GM23338 (cell line): ENCODE data around the gene ADIPOR2. TPM values are rescaled to one million over a fixed set of nuclear protein-coding genes. Genes with fewer than 3 reads are reported as not detected.

Source experiments
- CREB1 ChIP-seq: fragments of 250-450 bp; sonication (Bioruptor Pico); IDR thresholded peaks from 2 replicates; pipeline ENCODE4 v1.5.0; 2020; ENCODE audit warnings: low read depth, mild to moderate bottlenecking, moderate library complexity
- CTCF ChIP-seq, 2 experiments: fragments of 200-600 bp in 1 of 2; sonication (generic) in 1 of 2; conservative IDR thresholded peaks; 2 replicates each; pipeline versions ENCODE4 v1.5.1 to v1.6.1; 2016 to 2017; ENCODE audit warnings: antibody characterized with exemption in 2 of 2, low read depth in 2 of 2, mild to moderate bottlenecking in 2 of 2, moderate library complexity in 1 of 2
- EZH2 ChIP-seq: fragments of 200-600 bp; sonication (generic); IDR thresholded peaks from one replicate; pipeline ENCODE4 v1.8.0; 2017; ENCODE audit warnings: antibody characterized with exemption, mild to moderate bottlenecking, low read depth; ENCODE audit not compliant: unreplicated experiment
- EZH2phosphoT487 ChIP-seq: fragments of 200-600 bp; sonication (generic); IDR thresholded peaks from one replicate; pipeline ENCODE4 v1.8.1; 2018; ENCODE audit warnings: antibody characterized with exemption; ENCODE audit not compliant: unreplicated experiment
- POLR2AphosphoS5 ChIP-seq: IDR thresholded peaks from 2 replicates; pipeline ENCODE4 v1.6.1; 2016; ENCODE audit warnings: antibody characterized with exemption, low read depth
- polyA plus RNA-seq: library from polyadenylated mRNA; unstranded; fragments of >200 nt; fragmentation: Nextera tagmentation; extraction: Ambion mirVana; gene quantifications from 2 replicates; pipeline ENCODE4 v1.2.1, GENCODE V29; 2016
- total RNA-seq: library from RNA; depleted of rRNA; stranded (reverse); fragments of >200 nt; shearing (Covaris generic); gene quantifications from 2 replicates; pipeline ENCODE4 v1.2.3, GENCODE V29; 2014
- TF ChIP-seq, protein P1 (sequence below): fragments of 250-450 bp; sonication (Bioruptor Pico); IDR thresholded peaks from 2 replicates; pipeline ENCODE4 v1.5.0; 2020; ENCODE audit warnings: mild to moderate bottlenecking, moderate library complexity
- TF ChIP-seq, protein P2 (sequence below): IDR thresholded peaks from one replicate; pipeline ENCODE4 v1.6.1; 2018; ENCODE audit warnings: antibody characterized with exemption; ENCODE audit not compliant: unreplicated experiment

The ADIPOR2 gene
- total and polyA plus RNA-seq, 2 experiments from 2014 or later = 11.7 to 36.2 TPM

DNA sequence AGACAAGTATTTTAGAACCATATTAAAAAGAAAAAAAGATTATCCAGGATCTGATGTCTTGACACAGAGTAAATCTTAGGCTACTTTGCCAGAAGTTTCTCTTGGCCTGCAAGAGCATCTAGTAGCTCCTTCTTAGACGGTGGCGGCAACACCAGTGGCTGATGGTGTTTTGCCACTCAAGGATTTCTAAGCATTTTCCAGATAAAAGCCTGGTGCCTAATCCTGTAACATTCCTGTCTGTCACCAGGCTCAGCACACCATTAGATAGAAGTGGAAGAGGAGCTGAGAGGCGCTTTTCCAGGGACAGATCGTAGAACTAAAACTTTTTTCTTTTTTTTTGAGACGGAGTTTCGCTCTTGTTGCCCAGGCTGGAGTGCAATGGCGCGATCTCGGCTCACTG lies 47.8 kb upstream of the ADIPOR2 start (continued):
- TF ChIP-seq, protein P1, sequence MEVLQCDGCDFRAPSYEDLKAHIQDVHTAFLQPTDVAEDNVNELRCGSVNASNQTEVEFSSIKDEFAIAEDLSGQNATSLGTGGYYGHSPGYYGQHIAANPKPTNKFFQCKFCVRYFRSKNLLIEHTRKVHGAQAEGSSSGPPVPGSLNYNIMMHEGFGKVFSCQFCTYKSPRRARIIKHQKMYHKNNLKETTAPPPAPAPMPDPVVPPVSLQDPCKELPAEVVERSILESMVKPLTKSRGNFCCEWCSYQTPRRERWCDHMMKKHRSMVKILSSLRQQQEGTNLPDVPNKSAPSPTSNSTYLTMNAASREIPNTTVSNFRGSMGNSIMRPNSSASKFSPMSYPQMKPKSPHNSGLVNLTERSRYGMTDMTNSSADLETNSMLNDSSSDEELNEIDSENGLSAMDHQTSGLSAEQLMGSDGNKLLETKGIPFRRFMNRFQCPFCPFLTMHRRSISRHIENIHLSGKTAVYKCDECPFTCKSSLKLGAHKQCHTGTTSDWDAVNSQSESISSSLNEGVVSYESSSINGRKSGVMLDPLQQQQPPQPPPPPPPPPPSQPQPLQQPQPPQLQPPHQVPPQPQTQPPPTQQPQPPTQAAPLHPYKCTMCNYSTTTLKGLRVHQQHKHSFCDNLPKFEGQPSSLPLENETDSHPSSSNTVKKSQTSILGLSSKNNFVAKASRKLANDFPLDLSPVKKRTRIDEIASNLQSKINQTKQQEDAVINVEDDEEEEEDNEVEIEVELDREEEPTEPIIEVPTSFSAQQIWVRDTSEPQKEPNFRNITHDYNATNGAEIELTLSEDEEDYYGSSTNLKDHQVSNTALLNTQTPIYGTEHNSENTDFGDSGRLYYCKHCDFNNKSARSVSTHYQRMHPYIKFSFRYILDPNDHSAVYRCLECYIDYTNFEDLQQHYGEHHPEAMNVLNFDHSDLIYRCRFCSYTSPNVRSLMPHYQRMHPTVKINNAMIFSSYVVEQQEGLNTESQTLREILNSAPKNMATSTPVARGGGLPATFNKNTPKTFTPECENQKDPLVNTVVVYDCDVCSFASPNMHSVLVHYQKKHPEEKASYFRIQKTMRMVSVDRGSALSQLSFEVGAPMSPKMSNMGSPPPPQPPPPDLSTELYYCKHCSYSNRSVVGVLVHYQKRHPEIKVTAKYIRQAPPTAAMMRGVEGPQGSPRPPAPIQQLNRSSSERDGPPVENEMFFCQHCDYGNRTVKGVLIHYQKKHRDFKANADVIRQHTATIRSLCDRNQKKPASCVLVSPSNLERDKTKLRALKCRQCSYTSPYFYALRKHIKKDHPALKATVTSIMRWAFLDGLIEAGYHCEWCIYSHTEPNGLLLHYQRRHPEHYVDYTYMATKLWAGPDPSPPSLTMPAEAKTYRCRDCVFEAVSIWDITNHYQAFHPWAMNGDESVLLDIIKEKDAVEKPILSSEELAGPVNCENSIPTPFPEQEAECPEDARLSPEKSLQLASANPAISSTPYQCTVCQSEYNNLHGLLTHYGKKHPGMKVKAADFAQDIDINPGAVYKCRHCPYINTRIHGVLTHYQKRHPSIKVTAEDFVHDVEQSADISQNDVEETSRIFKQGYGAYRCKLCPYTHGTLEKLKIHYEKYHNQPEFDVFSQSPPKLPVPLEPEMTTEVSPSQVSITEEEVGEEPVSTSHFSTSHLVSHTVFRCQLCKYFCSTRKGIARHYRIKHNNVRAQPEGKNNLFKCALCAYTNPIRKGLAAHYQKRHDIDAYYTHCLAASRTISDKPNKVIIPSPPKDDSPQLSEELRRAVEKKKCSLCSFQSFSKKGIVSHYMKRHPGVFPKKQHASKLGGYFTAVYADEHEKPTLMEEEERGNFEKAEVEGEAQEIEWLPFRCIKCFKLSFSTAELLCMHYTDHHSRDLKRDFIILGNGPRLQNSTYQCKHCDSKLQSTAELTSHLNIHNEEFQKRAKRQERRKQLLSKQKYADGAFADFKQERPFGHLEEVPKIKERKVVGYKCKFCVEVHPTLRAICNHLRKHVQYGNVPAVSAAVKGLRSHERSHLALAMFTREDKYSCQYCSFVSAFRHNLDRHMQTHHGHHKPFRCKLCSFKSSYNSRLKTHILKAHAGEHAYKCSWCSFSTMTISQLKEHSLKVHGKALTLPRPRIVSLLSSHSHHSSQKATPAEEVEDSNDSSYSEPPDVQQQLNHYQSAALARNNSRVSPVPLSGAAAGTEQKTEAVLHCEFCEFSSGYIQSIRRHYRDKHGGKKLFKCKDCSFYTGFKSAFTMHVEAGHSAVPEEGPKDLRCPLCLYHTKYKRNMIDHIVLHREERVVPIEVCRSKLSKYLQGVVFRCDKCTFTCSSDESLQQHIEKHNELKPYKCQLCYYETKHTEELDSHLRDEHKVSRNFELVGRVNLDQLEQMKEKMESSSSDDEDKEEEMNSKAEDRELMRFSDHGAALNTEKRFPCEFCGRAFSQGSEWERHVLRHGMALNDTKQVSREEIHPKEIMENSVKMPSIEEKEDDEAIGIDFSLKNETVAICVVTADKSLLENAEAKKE (CRISPR knock-in tag) = no peak
- TF ChIP-seq, protein P2, sequence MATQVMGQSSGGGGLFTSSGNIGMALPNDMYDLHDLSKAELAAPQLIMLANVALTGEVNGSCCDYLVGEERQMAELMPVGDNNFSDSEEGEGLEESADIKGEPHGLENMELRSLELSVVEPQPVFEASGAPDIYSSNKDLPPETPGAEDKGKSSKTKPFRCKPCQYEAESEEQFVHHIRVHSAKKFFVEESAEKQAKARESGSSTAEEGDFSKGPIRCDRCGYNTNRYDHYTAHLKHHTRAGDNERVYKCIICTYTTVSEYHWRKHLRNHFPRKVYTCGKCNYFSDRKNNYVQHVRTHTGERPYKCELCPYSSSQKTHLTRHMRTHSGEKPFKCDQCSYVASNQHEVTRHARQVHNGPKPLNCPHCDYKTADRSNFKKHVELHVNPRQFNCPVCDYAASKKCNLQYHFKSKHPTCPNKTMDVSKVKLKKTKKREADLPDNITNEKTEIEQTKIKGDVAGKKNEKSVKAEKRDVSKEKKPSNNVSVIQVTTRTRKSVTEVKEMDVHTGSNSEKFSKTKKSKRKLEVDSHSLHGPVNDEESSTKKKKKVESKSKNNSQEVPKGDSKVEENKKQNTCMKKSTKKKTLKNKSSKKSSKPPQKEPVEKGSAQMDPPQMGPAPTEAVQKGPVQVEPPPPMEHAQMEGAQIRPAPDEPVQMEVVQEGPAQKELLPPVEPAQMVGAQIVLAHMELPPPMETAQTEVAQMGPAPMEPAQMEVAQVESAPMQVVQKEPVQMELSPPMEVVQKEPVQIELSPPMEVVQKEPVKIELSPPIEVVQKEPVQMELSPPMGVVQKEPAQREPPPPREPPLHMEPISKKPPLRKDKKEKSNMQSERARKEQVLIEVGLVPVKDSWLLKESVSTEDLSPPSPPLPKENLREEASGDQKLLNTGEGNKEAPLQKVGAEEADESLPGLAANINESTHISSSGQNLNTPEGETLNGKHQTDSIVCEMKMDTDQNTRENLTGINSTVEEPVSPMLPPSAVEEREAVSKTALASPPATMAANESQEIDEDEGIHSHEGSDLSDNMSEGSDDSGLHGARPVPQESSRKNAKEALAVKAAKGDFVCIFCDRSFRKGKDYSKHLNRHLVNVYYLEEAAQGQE = no peak
- TF ChIP-seq POLR2AphosphoS5 (no peak), CREB1 (CRISPR knock-in tag) (no peak), CTCF (conservative IDR thresholded peaks at IDR 0.05; ENCODE audit: low read depth in 2 of 2) (no peak), EZH2phosphoT487 (no peak), EZH2 (no peak)
